Type B pancreatic cell (in vitro differentiated cells): ENCODE data around the gene FAM171A1. TPM values are rescaled to one million over a fixed set of nuclear protein-coding genes. Genes with fewer than 3 reads are reported as not detected.

Source experiments
- DNase-seq: peaks from one replicate; pipeline ENCODE4 v3.0.0; 2021; ENCODE audit warnings: mixed read lengths; ENCODE audit not compliant: unreplicated experiment; ENCODE audit errors: extremely low spot score
- H3K27ac Mint-ChIP-seq: 2 replicates; pipeline ENCODE4 v1.8.0; 2021; ENCODE audit warnings: mild to moderate bottlenecking, mixed read lengths
- H3K27me3 Mint-ChIP-seq: 2 replicates; pipeline ENCODE4 v1.8.0; 2021; ENCODE audit warnings: mixed read lengths
- H3K36me3 Mint-ChIP-seq: 2 replicates; pipeline ENCODE4 v1.8.0; 2021; ENCODE audit warnings: mixed read lengths
- H3K4me1 Mint-ChIP-seq: one replicate; pipeline ENCODE4 v1.8.0; 2021; ENCODE audit warnings: mixed read lengths; ENCODE audit not compliant: unreplicated experiment
- H3K4me3 Mint-ChIP-seq: 2 replicates; pipeline ENCODE4 v1.8.0; 2021; ENCODE audit warnings: mild to moderate bottlenecking, mixed read lengths
- H3K9me3 Mint-ChIP-seq: 2 replicates; pipeline ENCODE4 v1.8.0; 2021; ENCODE audit warnings: mixed read lengths
- total RNA-seq: library from RNA; stranded (reverse); gene quantifications from 2 replicates; pipeline ENCODE4 v1.2.1, GENCODE V29; 2021; ENCODE audit warnings: low replicate concordance
- TF ChIP-seq, protein P1 (sequence below): fragments of 200-600 bp; sonication (generic); conservative IDR thresholded peaks from 2 replicates; pipeline ENCODE4 v1.5.0; 2021; ENCODE audit warnings: antibody characterized with exemption, mild to moderate bottlenecking

The FAM171A1 gene
- total RNA-seq, 1 donor from 2014 or later = 49.3 TPM

DNA sequence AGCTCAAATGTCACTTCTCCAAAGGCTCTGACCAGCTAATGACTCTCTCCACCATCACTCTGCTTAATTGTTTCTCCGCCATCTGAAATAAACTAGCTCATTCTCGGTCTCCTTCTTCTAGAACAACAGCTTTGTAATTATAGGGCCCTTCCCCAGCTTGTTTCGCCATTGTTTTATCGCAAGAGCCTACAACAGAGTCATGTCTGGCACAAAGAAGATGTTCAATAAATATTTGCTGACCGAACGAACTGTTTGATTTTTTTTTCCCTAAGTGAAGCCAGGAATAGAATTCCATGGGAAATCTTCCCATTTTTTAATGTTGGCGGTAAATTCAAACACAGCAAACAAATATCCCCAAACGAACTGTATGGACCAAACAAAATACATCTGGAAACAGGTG is 138.8 kb downstream of the FAM171A1 start:
- no peak overlapping the region for H3K4me3 Mint-ChIP-seq
- DNase-seq = no peak
- no peaks in the 10 kb centered on the region for H3K9me3 Mint-ChIP-seq
- H3K4me1 Mint-ChIP-seq = no peaks in the 10 kb centered on the region
- peaks cover 11% of the 10 kb centered on the region for H3K36me3 Mint-ChIP-seq
- no peaks in the 10 kb centered on the region for H3K27me3 Mint-ChIP-seq
- TF ChIP-seq, protein P1, sequence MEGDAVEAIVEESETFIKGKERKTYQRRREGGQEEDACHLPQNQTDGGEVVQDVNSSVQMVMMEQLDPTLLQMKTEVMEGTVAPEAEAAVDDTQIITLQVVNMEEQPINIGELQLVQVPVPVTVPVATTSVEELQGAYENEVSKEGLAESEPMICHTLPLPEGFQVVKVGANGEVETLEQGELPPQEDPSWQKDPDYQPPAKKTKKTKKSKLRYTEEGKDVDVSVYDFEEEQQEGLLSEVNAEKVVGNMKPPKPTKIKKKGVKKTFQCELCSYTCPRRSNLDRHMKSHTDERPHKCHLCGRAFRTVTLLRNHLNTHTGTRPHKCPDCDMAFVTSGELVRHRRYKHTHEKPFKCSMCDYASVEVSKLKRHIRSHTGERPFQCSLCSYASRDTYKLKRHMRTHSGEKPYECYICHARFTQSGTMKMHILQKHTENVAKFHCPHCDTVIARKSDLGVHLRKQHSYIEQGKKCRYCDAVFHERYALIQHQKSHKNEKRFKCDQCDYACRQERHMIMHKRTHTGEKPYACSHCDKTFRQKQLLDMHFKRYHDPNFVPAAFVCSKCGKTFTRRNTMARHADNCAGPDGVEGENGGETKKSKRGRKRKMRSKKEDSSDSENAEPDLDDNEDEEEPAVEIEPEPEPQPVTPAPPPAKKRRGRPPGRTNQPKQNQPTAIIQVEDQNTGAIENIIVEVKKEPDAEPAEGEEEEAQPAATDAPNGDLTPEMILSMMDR = no peak
- H3K27ac Mint-ChIP-seq = no peak overlapping the region

DNA sequence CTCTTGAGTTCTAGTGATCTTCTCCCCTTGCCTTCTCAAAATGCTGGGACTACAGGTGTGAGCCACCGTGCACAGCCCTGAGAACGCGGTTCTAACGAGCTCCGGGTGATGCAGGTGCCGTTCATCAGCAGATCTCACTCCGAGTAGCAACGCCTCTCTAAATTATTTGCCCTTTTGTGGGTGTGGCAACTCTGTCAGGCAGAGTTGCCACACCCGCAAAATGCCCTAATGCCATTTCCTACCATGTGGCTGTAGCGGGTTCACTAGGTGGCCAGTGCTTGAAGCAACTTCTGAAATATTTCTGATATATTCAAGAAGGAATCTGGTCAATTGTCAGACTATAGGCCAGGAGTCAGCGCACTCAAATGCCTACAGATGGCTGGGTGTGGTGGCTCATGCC is 139.7 kb downstream of the FAM171A1 start:
- H3K27me3 Mint-ChIP-seq = no peaks in the 10 kb centered on the region
- H3K9me3 Mint-ChIP-seq = no peaks in the 10 kb centered on the region
- H3K36me3 Mint-ChIP-seq = peaks cover 14% of the 10 kb centered on the region
- H3K27ac Mint-ChIP-seq = no peak overlapping the region
- H3K4me3 Mint-ChIP-seq = no peak overlapping the region
- no peaks in the 10 kb centered on the region for H3K4me1 Mint-ChIP-seq
- no peak for DNase-seq
- TF ChIP-seq, protein P1 = no peak

DNA sequence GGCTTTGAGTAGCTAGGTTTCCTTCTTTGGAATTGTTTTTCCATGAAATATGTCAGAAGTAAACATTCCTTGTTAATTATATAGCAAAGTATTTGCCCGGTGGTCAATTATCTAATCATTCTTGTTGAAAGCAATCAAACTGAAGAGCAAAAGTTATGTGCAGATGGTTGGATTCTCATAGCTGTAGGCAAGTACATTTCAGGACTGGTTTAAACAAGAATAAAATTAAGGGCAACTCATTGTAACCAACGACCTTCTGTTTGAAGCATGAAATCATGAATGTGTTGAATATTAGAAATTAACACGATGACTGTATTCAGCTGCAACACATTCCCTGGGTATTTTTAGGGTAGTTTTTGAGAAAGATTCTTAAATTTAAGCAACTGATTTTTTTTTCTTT is 140.8 kb downstream of the FAM171A1 start:
- TF ChIP-seq, protein P1 = no peak
- no peaks in the 10 kb centered on the region for H3K9me3 Mint-ChIP-seq
- peaks cover 19% of the 10 kb centered on the region for H3K36me3 Mint-ChIP-seq
- H3K27me3 Mint-ChIP-seq = no peaks in the 10 kb centered on the region
- H3K4me3 Mint-ChIP-seq = no peak overlapping the region
- DNase-seq = no peak
- no peak overlapping the region for H3K27ac Mint-ChIP-seq
- no peaks in the 10 kb centered on the region for H3K4me1 Mint-ChIP-seq

DNA sequence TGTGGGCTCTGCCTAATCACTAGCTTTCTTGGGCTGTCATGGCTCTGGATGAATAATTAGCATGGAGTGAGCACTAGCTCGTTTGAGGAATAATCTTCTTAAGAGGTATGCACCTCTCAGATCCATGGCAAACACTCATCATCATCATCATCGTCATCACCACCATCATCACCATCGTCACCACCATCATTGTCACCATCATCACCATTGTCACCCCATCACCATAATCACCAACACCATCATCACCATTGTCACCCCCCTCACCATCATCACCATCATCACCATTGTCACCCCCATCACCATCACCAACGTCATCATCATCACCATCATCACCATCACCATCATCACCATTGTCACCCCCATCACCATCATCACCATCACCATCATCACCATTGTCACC is 141.8 kb downstream of the FAM171A1 start:
- Mint-ChIP-seq H3K27ac (no peak overlapping the region), H3K27me3 (no peaks in the 10 kb centered on the region), H3K4me1 (no peaks in the 10 kb centered on the region), H3K36me3 (peaks cover 24% of the 10 kb centered on the region), H3K9me3 (peaks cover 5% of the 10 kb centered on the region), H3K4me3 (no peak overlapping the region)
- TF ChIP-seq, protein P1 = no peak
- DNase-seq = no peak

DNA sequence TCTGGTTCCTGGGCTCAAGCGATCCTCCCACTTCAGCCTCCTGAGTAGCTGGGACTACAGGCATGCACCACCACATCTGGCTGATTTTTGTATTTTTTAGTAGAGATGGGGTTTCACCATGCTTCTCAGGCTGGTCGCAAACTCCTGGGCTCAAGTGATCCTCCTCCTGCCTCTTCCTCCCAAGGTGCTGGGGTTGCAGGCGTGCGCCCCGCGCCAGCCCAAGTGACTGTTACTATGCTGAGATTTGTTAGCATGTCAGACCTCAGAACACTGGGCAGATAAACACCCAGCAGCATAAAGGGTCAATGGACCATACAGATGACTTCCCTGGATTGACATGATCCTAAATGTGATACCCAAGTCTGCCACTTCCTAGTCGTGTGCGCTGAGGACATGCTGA is 142.7 kb downstream of the FAM171A1 start:
- no peak overlapping the region for H3K27ac Mint-ChIP-seq
- no peaks in the 10 kb centered on the region for H3K27me3 Mint-ChIP-seq
- no peak for DNase-seq
- H3K4me3 Mint-ChIP-seq = no peak overlapping the region
- TF ChIP-seq, protein P1 = no peak
- H3K9me3 Mint-ChIP-seq = peaks cover 5% of the 10 kb centered on the region
- H3K36me3 Mint-ChIP-seq = peaks cover 21% of the 10 kb centered on the region
- no peaks in the 10 kb centered on the region for H3K4me1 Mint-ChIP-seq
